D721Med (cell line): Measurements from ENCODE around the gene VDAC1.

ENCODE experiments used
- DNase-seq: peaks from one replicate; pipeline ENCODE4 v3.0.0; 2011; ENCODE audit warnings: low spot score; ENCODE audit not compliant: insufficient read length
- FAIRE-seq: peaks from 2 replicates; lab custom pipeline; 2011; peaks lifted over from hg19 to GRCh38; lab: Jason Lieb, UNC
- TF ChIP-seq, protein P1 (sequence below): IDR thresholded peaks from 2 replicates; pipeline ENCODE4 v1.5.1; 2012; ENCODE audit warnings: mild to moderate bottlenecking, control low read depth; ENCODE audit not compliant: insufficient read depth; ENCODE audit errors: missing control alignments

VDAC1 gene

DNA sequence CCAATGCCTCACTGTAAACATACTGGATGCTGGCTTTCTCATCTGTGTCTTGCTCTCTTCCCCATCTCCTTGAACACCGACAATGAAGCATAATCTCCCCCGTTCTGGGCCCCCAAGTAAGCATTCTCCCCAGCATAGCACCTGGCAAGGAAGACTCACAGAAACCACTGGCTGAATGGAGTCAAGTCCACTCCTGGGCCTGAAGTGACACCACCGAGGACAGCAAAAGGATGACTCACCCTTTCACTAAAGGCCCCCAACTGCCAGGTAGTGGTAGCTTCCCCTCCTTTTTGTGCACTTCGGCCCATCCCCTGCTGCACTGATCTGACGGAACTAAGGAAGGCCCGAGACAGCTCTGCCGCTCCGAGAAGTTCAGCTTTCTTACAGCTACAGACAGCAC is 9.4 kb downstream of the VDAC1 start:
- no peak for DNase-seq
- no peak for FAIRE-seq
- TF ChIP-seq, protein P1, sequence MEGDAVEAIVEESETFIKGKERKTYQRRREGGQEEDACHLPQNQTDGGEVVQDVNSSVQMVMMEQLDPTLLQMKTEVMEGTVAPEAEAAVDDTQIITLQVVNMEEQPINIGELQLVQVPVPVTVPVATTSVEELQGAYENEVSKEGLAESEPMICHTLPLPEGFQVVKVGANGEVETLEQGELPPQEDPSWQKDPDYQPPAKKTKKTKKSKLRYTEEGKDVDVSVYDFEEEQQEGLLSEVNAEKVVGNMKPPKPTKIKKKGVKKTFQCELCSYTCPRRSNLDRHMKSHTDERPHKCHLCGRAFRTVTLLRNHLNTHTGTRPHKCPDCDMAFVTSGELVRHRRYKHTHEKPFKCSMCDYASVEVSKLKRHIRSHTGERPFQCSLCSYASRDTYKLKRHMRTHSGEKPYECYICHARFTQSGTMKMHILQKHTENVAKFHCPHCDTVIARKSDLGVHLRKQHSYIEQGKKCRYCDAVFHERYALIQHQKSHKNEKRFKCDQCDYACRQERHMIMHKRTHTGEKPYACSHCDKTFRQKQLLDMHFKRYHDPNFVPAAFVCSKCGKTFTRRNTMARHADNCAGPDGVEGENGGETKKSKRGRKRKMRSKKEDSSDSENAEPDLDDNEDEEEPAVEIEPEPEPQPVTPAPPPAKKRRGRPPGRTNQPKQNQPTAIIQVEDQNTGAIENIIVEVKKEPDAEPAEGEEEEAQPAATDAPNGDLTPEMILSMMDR = no peak

DNA sequence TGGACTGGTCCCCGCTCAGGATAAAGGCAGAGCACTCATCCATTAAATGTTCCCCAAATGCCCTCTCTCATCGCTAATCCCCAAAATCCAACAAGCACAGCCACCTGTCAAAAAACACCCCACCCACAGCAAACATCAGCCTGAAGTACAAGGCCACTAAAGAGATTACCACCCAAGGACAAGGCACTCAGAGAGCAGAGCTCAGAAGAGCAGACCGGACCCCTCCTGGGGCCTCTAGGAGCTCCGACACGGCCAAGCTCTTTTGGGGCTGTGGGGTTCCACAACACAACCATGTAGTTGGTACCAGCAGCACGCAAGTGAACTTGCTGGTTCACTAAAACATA is 9.8 kb downstream of the VDAC1 start:
- FAIRE-seq = no peak
- no peak for DNase-seq
- TF ChIP-seq, protein P1 = no peak

DNA sequence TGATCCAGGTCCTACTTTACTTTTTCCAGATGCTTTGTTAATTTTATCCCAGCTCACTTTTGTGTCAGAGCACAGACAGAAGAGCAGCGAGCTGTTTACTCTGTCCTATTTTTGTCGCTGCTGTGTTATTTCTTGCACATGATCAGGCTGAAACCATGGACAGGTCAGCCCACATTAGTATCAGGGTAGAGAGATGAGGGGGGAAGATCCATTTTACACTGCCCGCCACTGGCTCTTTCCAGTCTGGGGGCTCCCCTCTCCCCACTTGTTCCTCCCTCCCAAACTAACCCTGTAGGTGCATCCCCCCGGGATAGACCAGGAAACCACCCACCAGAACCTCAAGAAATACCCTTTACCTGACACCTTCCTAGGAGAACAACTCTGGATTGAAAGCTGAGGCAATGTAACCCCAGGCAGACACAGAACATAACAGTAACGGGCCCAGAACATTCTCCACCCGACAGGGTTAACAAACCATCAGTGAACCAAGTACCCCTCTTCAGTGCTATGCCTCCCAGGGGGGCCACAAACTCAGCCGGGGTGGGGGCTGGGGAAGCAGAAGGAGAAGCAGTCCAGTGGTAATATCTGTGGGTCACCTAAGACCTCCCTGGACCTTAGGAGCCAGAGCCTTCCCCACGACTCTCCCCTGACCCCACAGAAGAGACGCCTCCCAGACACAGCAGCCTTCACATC is 10.3 kb downstream of the VDAC1 start:
- no peak for FAIRE-seq
- DNase-seq = no peak
- TF ChIP-seq, protein P1 = no peak

DNA sequence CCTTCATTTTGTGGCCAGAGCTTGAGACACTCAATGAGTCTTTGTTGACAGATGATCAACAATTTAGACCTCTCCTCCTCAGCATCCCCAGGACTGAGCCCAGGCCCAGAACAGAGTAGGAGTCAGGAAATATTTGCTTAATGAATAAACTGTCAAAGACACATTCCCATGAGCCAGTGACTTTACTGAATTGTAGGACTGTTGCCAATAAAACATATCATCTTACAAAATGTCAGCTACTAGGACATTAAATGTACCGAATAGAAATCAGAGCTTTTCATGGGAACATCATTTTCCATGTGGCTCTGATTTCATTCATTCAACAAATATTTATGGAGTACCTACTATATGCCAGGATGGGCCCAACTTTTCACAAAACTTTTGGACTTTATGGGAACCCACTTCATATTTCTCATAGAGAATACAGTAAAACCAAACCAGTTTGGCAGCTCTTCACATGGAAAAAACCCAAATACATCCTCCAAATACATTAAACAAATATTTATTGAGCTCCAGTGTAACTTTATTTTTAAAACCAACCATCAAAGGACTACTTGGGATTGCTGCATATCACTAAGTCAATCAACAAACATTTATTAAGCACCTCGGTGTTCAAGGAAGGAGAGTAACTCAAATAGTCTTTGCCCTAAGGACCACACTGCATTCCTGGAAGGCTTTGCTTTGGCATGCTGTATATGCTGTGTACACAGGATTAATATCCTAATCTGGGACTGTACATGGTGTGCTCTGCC is 11.4 kb downstream of the VDAC1 start:
- TF ChIP-seq, protein P1 = no peak
- FAIRE-seq (no peak), DNase-seq (no peak)

DNA sequence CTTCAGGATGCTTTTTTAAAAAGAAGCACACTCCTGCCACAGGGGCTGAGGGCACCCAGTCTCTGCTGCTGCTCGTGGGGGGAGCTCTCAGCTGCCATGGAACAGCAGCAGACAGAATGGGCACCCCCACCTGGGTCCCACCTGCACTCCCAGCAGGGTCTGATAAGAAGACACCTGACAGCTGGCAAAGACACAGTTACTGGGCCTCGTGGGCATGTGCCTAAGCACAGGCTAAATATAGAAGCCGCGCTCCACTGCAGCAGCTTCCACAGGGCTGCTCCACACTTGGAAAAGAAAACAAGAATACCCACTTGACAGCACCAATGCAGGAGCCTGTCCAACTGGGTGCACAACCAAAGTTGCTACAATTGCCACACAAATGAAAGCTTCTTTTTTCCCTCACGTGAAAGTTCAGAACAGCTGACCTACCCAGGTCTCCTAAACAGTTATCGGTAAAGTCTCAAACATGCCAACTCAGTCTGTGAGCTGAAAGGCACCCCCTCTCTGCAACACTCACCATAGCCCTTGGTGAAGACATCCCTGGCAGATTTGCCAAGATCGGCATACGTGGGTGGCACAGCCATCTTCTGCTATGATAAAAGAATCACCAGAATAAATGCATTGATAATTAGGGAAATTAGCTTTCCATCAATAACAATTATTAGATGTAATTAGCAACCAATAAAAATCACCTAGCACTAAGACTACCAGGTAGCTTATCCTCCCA is 12.2 kb downstream of the VDAC1 start:
- FAIRE-seq (no peak), DNase-seq (no peak)
- TF ChIP-seq, protein P1 = no peak

DNA sequence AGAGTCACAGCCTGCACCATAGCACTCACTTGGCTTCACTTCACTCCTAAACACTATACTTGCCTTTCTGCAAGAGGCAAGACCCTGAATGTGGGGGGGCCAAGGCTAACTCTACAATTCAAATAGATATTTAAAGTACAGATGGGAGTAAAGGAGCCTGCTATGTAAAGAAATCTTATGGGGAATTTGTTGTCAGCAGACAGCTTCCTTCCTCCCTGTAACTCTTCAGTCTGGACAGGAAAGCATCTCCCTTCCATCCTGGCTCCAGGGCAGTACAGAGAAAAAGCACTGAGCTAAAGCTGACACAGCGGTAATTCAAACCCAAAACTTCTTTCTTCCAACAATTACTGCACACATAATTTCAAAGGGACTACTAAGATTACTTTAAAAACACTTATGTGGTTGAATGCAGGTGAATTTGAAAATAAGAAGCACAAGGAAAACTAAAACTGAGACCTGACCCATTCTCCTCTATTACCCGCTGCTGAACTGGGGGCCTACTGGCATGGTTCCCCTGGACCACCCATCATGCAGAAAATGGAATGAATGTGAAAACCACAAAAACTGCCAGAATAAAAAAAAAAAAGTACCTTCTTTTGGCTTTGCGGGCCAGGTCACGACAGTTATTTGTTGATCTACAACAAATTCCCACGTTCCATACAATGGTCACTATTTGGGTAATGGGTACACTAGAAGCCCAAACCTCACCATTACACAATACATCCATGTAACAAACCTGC is 13.4 kb downstream of the VDAC1 start:
- TF ChIP-seq, protein P1 = no peak
- no peak for DNase-seq
- no peak for FAIRE-seq
